Skeletal muscle satellite cell (primary cell): Measurements from ENCODE around the gene ATP6V0A1.

Source experiments
- H3K27me3 ChIP-seq: 2 replicates; pipeline ENCODE4 v1.7.0; 2013; ENCODE audit warnings: low read length; ENCODE audit not compliant: control insufficient read depth, insufficient read depth
- H3K36me3 ChIP-seq: 2 replicates; pipeline ENCODE4 v1.7.0; 2013; ENCODE audit warnings: mild to moderate bottlenecking, control low read depth, low read length; ENCODE audit not compliant: insufficient read depth
- H3K4me1 ChIP-seq: 2 replicates; pipeline ENCODE4 v1.7.0; 2013; ENCODE audit warnings: low read length; ENCODE audit not compliant: control insufficient read depth, insufficient read depth
- H3K4me2 ChIP-seq: 2 replicates; pipeline ENCODE4 v1.7.0; 2013; ENCODE audit warnings: mild to moderate bottlenecking, low read length
- H3K4me3 ChIP-seq: 2 replicates; pipeline ENCODE4 v1.7.0; 2013; ENCODE audit warnings: low read length
- H3K9ac ChIP-seq: 2 replicates; pipeline ENCODE4 v1.7.0; 2013; ENCODE audit warnings: mild to moderate bottlenecking, low read depth, low read length, moderate library complexity
- H3K9me3 ChIP-seq: replicated peaks from 2 replicates; pipeline ENCODE4 v1.7.0; 2013; ENCODE audit warnings: mild to moderate bottlenecking, control low read depth, low read length

The ATP6V0A1 gene

GRCh38 chr17:42422412-42422957 lies 36.2 kb upstream of the ATP6V0A1 start:
- Histone ChIP-seq H3K27me3 (no peaks in the 10 kb centered on the region), H3K4me1 (peaks cover 27% of the 10 kb centered on the region), H3K36me3 (peaks cover 12% of the 10 kb centered on the region), H3K9me3 (no peaks in the 10 kb centered on the region), H3K4me2 (peak overlapping the region; percentile 83), H3K9ac (peak overlapping the region; percentile 98), H3K4me3 (peak overlapping the region; percentile 100)

- Histone ChIP-seq H3K9ac (peak within 1 kb of the TSS; percentile 98), H3K36me3 (peaks cover 8% of the 10 kb centered on the region), H3K4me2 (peak within 1 kb of the TSS; percentile 83), H3K9me3 (no peaks in the 10 kb centered on the region), H3K4me3 (peak within 1 kb of the TSS; percentile 100), H3K4me1 (peaks cover 32% of the 10 kb centered on the region), H3K27me3 (no peaks in the 10 kb centered on the region)
Measured at GRCh38 chr17:42422958-42423712, 35.5 kb upstream of the ATP6V0A1 start, which contains the start of gene CAVIN1. TSS of gene CAVIN1 (minus strand) at chr17:42423256. CDS start at chr17:42423097, 159 bp downstream.

- Histone ChIP-seq H3K9ac (peak overlapping the region; percentile 98), H3K27me3 (no peaks in the 10 kb centered on the region), H3K36me3 (peaks cover 8% of the 10 kb centered on the region), H3K4me1 (peaks cover 36% of the 10 kb centered on the region), H3K4me3 (peak overlapping the region; percentile 100), H3K4me2 (peak overlapping the region; percentile 83), H3K9me3 (no peaks in the 10 kb centered on the region)
Measured at GRCh38 chr17:42423766-42424165, 34.9 kb upstream of the ATP6V0A1 start.

- H3K36me3 ChIP-seq = peaks cover 8% of the 10 kb centered on the region
- no peak overlapping the region for H3K4me2 ChIP-seq
- no peak overlapping the region for H3K9ac ChIP-seq
- H3K4me1 ChIP-seq = peaks cover 28% of the 10 kb centered on the region
- H3K4me3 ChIP-seq = no peak overlapping the region
- H3K9me3 ChIP-seq = no peaks in the 10 kb centered on the region
- H3K27me3 ChIP-seq = no peaks in the 10 kb centered on the region
Measured at GRCh38 chr17:42424991-42425610, 33.6 kb upstream of the ATP6V0A1 start.

GRCh38 chr17:42428141-42428944 lies 30.3 kb upstream of the ATP6V0A1 start:
- peak overlapping the region; percentile 29 for H3K4me2 ChIP-seq
- no peaks in the 10 kb centered on the region for H3K36me3 ChIP-seq
- H3K9ac ChIP-seq = peak overlapping the region; percentile 35
- no peaks in the 10 kb centered on the region for H3K9me3 ChIP-seq
- peaks cover 18% of the 10 kb centered on the region for H3K4me1 ChIP-seq
- no peak overlapping the region for H3K4me3 ChIP-seq
- H3K27me3 ChIP-seq = no peaks in the 10 kb centered on the region

GRCh38 chr17:42429726-42430447 lies 28.8 kb upstream of the ATP6V0A1 start:
- H3K4me2 ChIP-seq = no peak overlapping the region
- H3K9me3 ChIP-seq = no peaks in the 10 kb centered on the region
- no peak overlapping the region for H3K9ac ChIP-seq
- H3K27me3 ChIP-seq = no peaks in the 10 kb centered on the region
- H3K36me3 ChIP-seq = no peaks in the 10 kb centered on the region
- no peak overlapping the region for H3K4me3 ChIP-seq
- peaks cover 13% of the 10 kb centered on the region for H3K4me1 ChIP-seq

- Histone ChIP-seq H3K9ac (no peak overlapping the region), H3K36me3 (no peaks in the 10 kb centered on the region), H3K4me1 (peaks cover 17% of the 10 kb centered on the region), H3K4me3 (no peak overlapping the region), H3K27me3 (no peaks in the 10 kb centered on the region), H3K4me2 (no peak overlapping the region), H3K9me3 (no peaks in the 10 kb centered on the region)
Measured at GRCh38 chr17:42431758-42432161, 26.9 kb upstream of the ATP6V0A1 start.

- Histone ChIP-seq H3K4me3 (peak overlapping the region; percentile 32), H3K4me1 (peaks cover 10% of the 10 kb centered on the region), H3K9me3 (no peaks in the 10 kb centered on the region), H3K27me3 (no peaks in the 10 kb centered on the region), H3K9ac (no peak overlapping the region), H3K36me3 (no peaks in the 10 kb centered on the region), H3K4me2 (peak overlapping the region; percentile 58)
Measured at GRCh38 chr17:42436391-42436790, 22.3 kb upstream of the ATP6V0A1 start.

- Histone ChIP-seq H3K4me3 (no peak overlapping the region), H3K4me1 (peaks cover 10% of the 10 kb centered on the region), H3K27me3 (no peaks in the 10 kb centered on the region), H3K9me3 (no peaks in the 10 kb centered on the region), H3K36me3 (no peaks in the 10 kb centered on the region), H3K9ac (no peak overlapping the region), H3K4me2 (no peak overlapping the region)
Measured at GRCh38 chr17:42438600-42439567, 19.8 kb upstream of the ATP6V0A1 start.
